OCI-LY7 (cell line): ENCODE data around the gene ACTR3.

ENCODE experiments used
- EZH2phosphoT487 ChIP-seq: fragments of 200-600 bp; sonication (generic); IDR thresholded peaks from 2 replicates; pipeline ENCODE4 v1.6.1; 2018; ENCODE audit warnings: low read depth, borderline replicate concordance, mild to moderate bottlenecking, mixed run types, antibody characterized with exemption, low read length, moderate library complexity, mixed read lengths
- TF ChIP-seq, protein P1 (sequence below): fragments of 200-600 bp; sonication (generic); conservative IDR thresholded peaks from 2 replicates; pipeline ENCODE4 v1.5.1; 2014; ENCODE audit warnings: mild to moderate bottlenecking, antibody characterized with exemption, low read length, moderate library complexity, mixed read lengths

DNA sequence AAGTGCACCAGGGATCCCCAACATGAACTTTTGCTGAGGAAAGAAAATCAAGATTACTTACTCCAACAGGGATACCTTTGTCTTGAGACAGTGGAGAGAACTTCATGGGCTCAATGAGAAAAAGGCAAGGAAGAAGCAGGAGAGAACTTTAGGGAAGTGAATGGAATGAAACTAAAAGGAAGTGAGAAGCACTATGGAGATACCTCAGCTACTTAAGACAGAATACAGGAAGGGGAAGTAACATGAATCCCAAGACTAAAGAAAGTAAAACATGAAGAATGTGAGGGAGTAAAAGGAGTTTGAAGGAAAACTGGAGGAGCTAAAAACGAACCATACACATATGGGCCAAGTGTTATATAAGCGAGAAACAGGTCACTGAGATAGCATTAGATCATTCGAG lies 32.4 kb upstream of the ACTR3 start:
- TF ChIP-seq, protein P1, sequence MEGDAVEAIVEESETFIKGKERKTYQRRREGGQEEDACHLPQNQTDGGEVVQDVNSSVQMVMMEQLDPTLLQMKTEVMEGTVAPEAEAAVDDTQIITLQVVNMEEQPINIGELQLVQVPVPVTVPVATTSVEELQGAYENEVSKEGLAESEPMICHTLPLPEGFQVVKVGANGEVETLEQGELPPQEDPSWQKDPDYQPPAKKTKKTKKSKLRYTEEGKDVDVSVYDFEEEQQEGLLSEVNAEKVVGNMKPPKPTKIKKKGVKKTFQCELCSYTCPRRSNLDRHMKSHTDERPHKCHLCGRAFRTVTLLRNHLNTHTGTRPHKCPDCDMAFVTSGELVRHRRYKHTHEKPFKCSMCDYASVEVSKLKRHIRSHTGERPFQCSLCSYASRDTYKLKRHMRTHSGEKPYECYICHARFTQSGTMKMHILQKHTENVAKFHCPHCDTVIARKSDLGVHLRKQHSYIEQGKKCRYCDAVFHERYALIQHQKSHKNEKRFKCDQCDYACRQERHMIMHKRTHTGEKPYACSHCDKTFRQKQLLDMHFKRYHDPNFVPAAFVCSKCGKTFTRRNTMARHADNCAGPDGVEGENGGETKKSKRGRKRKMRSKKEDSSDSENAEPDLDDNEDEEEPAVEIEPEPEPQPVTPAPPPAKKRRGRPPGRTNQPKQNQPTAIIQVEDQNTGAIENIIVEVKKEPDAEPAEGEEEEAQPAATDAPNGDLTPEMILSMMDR: no peak
- TF ChIP-seq EZH2phosphoT487: no peak
